Stimulated activated CD4-positive, alpha-beta T cell treated with anti-CD3 and anti-CD28 coated beads, Interleukin-15, amount 100 ng/mL, for 1 hour (primary cell): Measurements from ENCODE around the gene P2RX3.
"Not testable (repeated sequence)": the region's sequence is repeated elsewhere in the genome, so short reads cannot be mapped to it uniquely, and the experiment has no call there.

Experiments
- DNase-seq, 2 donors: peaks; one replicate each; pipeline ENCODE4 v3.0.0-alpha.2; 2020; ENCODE audit warnings: low read depth in 1 of 2, low spot score in 1 of 2

P2RX3 gene

DNA sequence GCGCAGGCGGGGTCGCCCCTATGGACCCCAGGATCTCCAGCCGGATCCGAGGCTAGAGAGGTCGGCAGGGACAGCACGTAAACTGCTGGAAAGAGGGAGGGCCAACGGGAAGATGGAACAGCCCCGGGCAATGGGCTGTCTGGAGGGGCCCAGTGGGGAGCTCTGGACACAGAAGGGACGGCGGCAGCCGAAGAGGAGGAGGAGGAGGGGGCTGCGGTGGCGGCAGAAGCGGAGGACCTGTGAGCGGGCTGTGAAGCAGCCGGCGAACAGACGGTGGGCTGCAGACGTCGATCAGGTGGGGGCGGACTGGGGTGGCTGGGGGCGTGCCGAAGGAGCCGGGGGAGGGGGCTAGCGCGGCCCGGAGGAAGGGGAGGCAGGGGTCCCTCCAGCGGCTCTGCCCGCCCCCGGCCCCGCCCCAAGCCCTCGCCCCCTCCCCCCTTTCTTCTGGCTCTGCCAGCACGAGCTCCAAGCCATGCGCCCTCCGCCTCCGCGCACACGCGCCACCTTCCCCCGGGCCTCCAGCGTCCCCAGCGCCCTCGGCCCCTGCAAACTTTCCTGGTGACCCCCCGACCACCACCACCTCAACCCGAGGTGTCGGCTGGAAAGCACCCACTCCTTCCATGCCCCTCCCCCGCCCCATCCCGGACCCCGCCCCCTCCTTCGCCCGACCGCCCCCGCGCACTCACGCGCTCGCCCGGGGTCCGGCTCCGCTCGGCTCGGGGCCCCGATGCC lies 13.8 kb upstream of the P2RX3 start:
- peak in 1 of 2 donors; percentile 27 for DNase-seq

GRCh38 chr11:57324886-57325734 lies 13.0 kb upstream of the P2RX3 start, which contains the start of gene TNKS1BP1:
Gene TNKS1BP1 (minus strand): TSS chr11:57324952. CDS start chr11:57321885, 3,067 bp downstream.
- DNase-seq, result peak; percentile 72 to 93

- no peak for DNase-seq
Observed at GRCh38 chr11:57325735-57326048, 12.5 kb upstream of the P2RX3 start.

DNA sequence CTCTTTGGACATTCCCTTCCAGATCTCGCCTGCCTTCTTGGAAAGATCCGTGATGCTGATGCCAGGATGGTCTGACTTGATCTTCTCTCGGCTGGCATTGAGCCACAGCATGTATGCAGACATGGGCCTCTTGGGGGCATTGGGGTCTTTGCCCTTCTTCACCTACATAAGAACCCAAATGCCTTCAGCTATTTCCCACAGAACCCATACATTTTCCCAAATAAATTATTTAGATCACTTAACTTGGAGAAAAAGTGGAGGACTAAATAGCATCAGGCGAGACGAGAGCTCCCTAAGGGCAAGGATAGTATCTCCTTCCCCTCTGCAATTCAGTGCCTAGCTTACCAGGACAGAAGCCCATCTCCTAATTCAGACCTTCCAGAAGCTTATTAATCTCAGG lies 10.4 kb upstream of the P2RX3 start:
- no peak for DNase-seq

GRCh38 chr11:57330029-57330428 lies 8.1 kb upstream of the P2RX3 start:
- no peak for DNase-seq

- no peak for DNase-seq
Observed at GRCh38 chr11:57331720-57332119, 6.4 kb upstream of the P2RX3 start.

- DNase-seq, result no peak
Observed at GRCh38 chr11:57332694-57333440, 5.3 kb upstream of the P2RX3 start.

GRCh38 chr11:57335023-57335342 lies 3.2 kb upstream of the P2RX3 start:
- DNase-seq, result no peak

- peak; percentile 77 to 78 for DNase-seq
Observed at GRCh38 chr11:57335343-57336110, 2.6 kb upstream of the P2RX3 start, which contains the start of gene SSRP1. Gene SSRP1 (minus strand): TSS chr11:57335892. CDS start chr11:57335121, 771 bp downstream.

DNA sequence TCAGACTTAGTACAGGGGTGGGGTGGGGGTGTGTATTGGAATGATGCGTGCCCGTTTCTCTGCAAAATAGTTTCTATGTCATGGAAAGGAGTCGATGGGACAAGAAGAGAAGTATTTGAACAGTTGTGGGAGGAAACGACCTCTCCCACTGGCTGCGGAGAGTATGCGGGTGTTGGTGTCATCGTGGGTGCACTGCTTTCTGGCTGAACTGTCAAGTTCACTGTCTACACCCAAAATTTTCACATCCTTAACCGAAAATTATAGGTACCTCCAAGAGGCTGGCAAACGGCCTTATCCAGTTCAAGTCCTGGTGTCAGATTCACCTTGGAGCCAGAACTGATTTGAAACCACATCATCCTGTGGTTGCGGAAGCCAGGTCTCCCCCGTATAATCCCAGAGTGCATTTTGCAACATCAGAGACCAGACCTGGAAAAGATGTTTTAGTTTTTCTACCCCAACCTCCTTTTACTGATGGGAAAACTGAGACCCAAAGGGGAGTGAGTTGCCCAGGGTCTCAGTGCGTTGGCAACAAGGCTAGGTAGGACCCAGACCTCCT lies 2.0 kb upstream of the P2RX3 start:
- DNase-seq, result no peak

GRCh38 chr11:57336856-57337255 lies 1.3 kb upstream of the P2RX3 start:
- not testable (repeated sequence) for DNase-seq

GRCh38 chr11:57339328-57339727 lies 1.2 kb downstream of the P2RX3 start:
- no peak for DNase-seq

DNA sequence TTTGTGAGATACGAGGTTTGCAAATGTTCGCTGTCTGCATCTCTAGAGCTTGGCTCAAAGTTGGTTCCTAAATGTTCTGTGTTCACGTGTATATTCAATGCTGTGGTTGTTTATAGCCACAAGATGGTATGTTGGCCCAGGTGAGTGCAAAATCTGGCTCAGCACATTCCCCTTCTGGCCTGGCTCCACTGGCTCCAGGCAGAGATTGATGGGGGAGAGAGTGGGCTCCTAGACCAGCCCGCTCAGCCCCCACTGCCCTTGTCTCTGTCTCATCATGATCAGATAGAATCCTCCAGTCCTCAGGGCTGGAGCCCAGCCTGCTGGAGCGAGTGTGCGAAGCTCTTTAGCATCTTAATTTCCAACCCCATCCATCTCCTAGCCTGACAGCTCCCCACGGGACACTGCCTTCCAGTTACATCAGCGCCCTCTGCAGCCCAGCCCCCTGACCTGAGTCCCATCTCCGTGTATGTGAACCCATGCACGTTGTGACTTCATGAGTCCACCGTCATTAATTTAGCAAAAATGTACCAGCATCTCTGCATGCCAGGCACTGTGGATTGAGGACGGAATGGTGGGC lies 2.0 kb downstream of the P2RX3 start:
- DNase-seq, result no peak

DNA sequence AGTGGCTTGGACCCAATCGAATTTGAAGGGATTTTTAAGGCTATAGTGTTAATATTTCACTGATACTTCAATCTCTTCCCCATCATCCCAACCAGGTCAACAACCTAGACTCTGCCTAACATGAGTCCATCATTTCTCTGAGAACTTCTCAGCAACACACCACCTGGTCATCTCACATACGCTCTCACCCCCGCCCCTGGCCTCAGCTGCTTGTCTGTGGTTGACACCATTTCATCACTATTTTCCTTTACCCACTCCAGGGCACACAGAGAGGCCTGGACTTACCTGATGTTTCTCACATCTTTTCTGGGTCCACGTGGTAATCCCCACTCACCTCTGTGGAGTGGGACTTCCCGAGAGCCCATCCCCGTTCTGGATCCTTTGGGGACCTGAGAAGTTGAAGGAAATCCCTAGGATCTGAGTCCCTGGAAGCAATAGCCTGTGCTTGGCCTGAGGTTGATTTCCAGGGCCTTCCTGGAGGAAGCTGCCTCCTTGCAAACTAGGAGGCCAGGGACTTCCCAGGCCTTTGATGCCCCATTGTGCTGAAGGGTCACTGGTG lies 3.2 kb downstream of the P2RX3 start:
- no peak for DNase-seq

DNA sequence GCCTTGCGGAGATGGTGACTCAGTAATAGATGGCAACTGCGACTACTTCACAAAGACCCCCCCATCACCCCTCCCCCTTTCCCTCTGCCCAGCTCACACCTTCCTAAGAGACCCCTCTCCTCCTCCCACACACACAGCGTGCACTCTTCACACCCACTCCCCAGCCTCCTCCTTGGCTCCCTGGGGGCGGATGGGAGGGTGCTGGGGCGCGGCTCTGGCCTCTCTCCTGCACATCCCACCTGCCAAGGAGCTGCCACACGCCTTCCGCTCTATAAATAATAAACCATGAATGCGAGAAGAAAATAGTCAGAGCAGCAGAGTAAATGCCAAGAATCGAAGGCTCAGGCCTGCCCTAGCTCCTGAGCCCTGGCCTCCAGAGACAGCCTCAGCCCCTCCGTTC lies 4.5 kb downstream of the P2RX3 start:
- no peak for DNase-seq

DNA sequence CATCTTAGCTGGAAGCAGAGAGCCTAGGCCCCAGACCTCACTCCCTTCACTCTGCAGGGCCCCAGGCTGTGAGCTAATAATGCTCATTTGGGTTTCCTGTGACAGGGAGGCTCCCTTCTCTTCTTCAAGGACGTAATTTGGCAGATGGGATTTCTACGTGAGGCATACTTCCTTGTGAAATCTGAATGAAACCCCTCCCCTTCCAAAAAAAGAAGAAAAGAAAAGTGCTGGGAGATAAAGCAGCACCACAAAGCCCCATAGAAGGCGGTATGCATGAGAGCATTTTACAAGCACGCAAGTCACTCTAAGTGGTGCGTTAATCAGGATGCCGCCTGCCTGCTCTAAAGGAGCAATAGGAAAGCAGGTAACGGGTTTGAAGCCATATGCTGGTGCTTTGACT lies 5.7 kb downstream of the P2RX3 start:
- no peak for DNase-seq

- DNase-seq, result no peak
Observed at GRCh38 chr11:57344826-57345225, 6.7 kb downstream of the P2RX3 start.

GRCh38 chr11:57345555-57346211 lies 7.5 kb downstream of the P2RX3 start:
- peak; percentile 30 to 53 for DNase-seq

- no peak for DNase-seq
Observed at GRCh38 chr11:57347336-57347735, 9.2 kb downstream of the P2RX3 start.

- DNase-seq, result no peak
Observed at GRCh38 chr11:57348052-57348451, 9.9 kb downstream of the P2RX3 start.
